Keratinocyte (primary cell): ENCODE data around the gene PPP1CC. TPM values are rescaled to one million over a fixed set of nuclear protein-coding genes. Genes with fewer than 3 reads are reported as not detected.

Experiments used
- DNase-seq: peaks from one replicate; pipeline ENCODE4 v3.0.0-alpha.2; 2011; ENCODE audit warnings: low read depth, missing footprints, low spot score
- FAIRE-seq: peaks from 2 replicates; lab custom pipeline; 2011; peaks lifted over from hg19 to GRCh38; lab: Jason Lieb, UNC
- H2AFZ ChIP-seq: 2 replicates; pipeline ENCODE4 v1.6.0; 2012; ENCODE audit warnings: low read length, control low read depth, inconsistent platforms; ENCODE audit not compliant: control insufficient read depth
- H3K27ac ChIP-seq: 2 replicates; pipeline ENCODE4 v1.5.1; 2011; ENCODE audit warnings: low read length; ENCODE audit not compliant: control insufficient read depth, insufficient read depth
- H3K27me3 ChIP-seq: 3 replicates; pipeline ENCODE4 v1.6.0; 2011; ENCODE audit warnings: low read length; ENCODE audit not compliant: control insufficient read depth, insufficient read depth; ENCODE audit errors: extremely low read depth
- H3K36me3 ChIP-seq, 2 experiments: 2 replicates in 1 of 2; 3 replicates in 1 of 2; pipeline ENCODE4 v1.5.1; 2011; ENCODE audit warnings: low read length in 2 of 2, mild to moderate bottlenecking in 1 of 2; ENCODE audit not compliant: control insufficient read depth in 2 of 2, insufficient read depth in 2 of 2; ENCODE audit errors: extremely low read depth in 1 of 2
- H3K4me1 ChIP-seq: 3 replicates; pipeline ENCODE4 v1.5.1; 2011; ENCODE audit warnings: low read length; ENCODE audit not compliant: control insufficient read depth, insufficient read depth; ENCODE audit errors: extremely low read depth
- H3K4me2 ChIP-seq: 3 replicates; pipeline ENCODE4 v1.6.0; 2011; ENCODE audit warnings: low read depth, low read length; ENCODE audit not compliant: control insufficient read depth, insufficient read depth; ENCODE audit errors: extremely low read depth
- H3K4me3 ChIP-seq, 3 experiments: fragments of 200-600 bp in 1 of 3; sonication (generic) in 1 of 3; 2 replicates in 2 of 3; 3 replicates in 1 of 3; pipeline ENCODE4 v1.5.1; 2011 to 2016; ENCODE audit warnings: low read length in 3 of 3, mild to moderate bottlenecking in 3 of 3, control low read depth in 2 of 3, inconsistent platforms in 1 of 3, low read depth in 1 of 3, mixed read lengths in 1 of 3, mixed run types in 1 of 3, moderate library complexity in 1 of 3; ENCODE audit not compliant: control insufficient read depth in 2 of 3, insufficient read depth in 2 of 3; ENCODE audit errors: extremely low read depth in 1 of 3
- H3K79me2 ChIP-seq: 2 replicates; pipeline ENCODE4 v1.6.0; 2012; ENCODE audit warnings: low read length; ENCODE audit not compliant: control insufficient read depth, insufficient read depth
- H3K9ac ChIP-seq: 3 replicates; pipeline ENCODE4 v1.6.0; 2011; ENCODE audit warnings: low read length; ENCODE audit not compliant: control insufficient read depth, insufficient read depth; ENCODE audit errors: extremely low read depth
- H3K9me1 ChIP-seq: 3 replicates; pipeline ENCODE4 v1.6.0; 2011; ENCODE audit warnings: low read length; ENCODE audit not compliant: control insufficient read depth, insufficient read depth; ENCODE audit errors: extremely low read depth
- H3K9me3 ChIP-seq: 2 replicates; pipeline ENCODE4 v1.5.1; 2012; ENCODE audit warnings: low read depth, low read length; ENCODE audit not compliant: control insufficient read depth
- H4K20me1 ChIP-seq: 3 replicates; pipeline ENCODE4 v1.6.0; 2011; ENCODE audit warnings: low read length; ENCODE audit not compliant: control insufficient read depth, insufficient read depth; ENCODE audit errors: extremely low read depth
- EZH2 ChIP-seq: IDR thresholded peaks from one replicate; pipeline ENCODE4 v1.6.1; 2012; ENCODE audit warnings: inconsistent platforms, mild to moderate bottlenecking, low read length, moderate library complexity
- dilution Hi-C: fragments of 300-500 bp; cut with MboI; formaldehyde crosslinking; loops from one replicate; pipeline ENCODE4 v1.7.0; 2020; ENCODE audit warnings: low sequenced_read_pairs; ENCODE audit not compliant: extremely low pct_ligation_motif_present
- polyA plus RNA-seq, 5 experiments: library from polyadenylated mRNA; depleted of rRNA in 3 of 5; stranded (reverse) in 3 of 5; stranded (forward) in 1 of 5; unstranded in 1 of 5; fragments of >200 nt; gene quantifications; 1 replicate in 1 of 5; 2 replicates in 3 of 5; 3 replicates in 1 of 5; pipeline versions ENCODE4 v1.2.1 to v1.2.3, GENCODE V29; 2011 to 2012; ENCODE audit warnings: missing spikeins in 2 of 5, low read depth in 1 of 5, low replicate concordance in 1 of 5
- TF ChIP-seq, protein P1 (sequence below), 3 experiments: IDR thresholded peaks in 1 of 3; conservative IDR thresholded peaks in 1 of 3; optimal IDR thresholded peaks in 1 of 3; 2 replicates in 2 of 3; 3 replicates in 1 of 3; pipeline versions ENCODE3 to v1.5.1; 2011; ENCODE audit warnings: low read length in 3 of 3, mild to moderate bottlenecking in 3 of 3, moderate library complexity in 2 of 3, control low read depth in 1 of 3, inconsistent platforms in 1 of 3; ENCODE audit not compliant: insufficient read depth in 2 of 3; ENCODE audit errors: extremely low read depth in 1 of 3

Gene PPP1CC
- polyA plus RNA-seq, 1 donor (not counting 4 experiments of a cell fraction or from before 2014, with no cell fraction given) = 158 TPM

DNA sequence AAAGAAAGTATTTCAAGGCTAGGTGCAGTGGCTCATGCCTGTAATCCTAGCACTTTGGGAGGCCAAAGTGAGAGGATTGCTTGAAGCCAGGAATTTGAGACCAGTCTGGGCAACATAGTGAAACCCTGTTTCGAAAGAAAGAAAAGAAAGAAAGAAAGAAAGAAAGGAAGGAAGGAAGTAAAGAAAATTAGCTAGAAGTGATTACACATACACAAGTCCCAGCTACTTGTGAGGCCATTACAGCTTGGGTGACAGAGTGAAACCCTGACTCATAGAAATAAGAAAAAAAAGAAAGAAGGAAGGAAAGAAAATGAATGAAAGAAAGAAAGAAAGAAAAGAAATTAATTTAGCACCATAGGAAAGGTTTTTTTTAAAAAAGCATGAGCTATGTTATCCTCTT lies 33.3 kb upstream of the PPP1CC start:
- Histone ChIP-seq H3K27me3 (no peaks in the 10 kb centered on the region), H3K4me1 (no peaks in the 10 kb centered on the region), H3K79me2 (no peaks in the 10 kb centered on the region), H3K27ac (no peak overlapping the region), H3K9ac (no peak overlapping the region), H3K4me3 (no peak overlapping the region), H3K9me3 (no peaks in the 10 kb centered on the region), H3K9me1 (no peaks in the 10 kb centered on the region), H4K20me1 (no peaks in the 10 kb centered on the region), H2AFZ (no peak overlapping the region), H3K36me3 (no peaks in the 10 kb centered on the region), H3K4me2 (no peak overlapping the region)
- FAIRE-seq = no peak
- no peak for DNase-seq
- no peak for TF ChIP-seq EZH2
- TF ChIP-seq, protein P1, sequence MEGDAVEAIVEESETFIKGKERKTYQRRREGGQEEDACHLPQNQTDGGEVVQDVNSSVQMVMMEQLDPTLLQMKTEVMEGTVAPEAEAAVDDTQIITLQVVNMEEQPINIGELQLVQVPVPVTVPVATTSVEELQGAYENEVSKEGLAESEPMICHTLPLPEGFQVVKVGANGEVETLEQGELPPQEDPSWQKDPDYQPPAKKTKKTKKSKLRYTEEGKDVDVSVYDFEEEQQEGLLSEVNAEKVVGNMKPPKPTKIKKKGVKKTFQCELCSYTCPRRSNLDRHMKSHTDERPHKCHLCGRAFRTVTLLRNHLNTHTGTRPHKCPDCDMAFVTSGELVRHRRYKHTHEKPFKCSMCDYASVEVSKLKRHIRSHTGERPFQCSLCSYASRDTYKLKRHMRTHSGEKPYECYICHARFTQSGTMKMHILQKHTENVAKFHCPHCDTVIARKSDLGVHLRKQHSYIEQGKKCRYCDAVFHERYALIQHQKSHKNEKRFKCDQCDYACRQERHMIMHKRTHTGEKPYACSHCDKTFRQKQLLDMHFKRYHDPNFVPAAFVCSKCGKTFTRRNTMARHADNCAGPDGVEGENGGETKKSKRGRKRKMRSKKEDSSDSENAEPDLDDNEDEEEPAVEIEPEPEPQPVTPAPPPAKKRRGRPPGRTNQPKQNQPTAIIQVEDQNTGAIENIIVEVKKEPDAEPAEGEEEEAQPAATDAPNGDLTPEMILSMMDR (optimal IDR thresholded peaks at IDR 0.05 in 1 of 3, IDR thresholded peaks at IDR 0.05 in 1 of 3, conservative IDR thresholded peaks at IDR 0.05 in 1 of 3; ENCODE audit: extremely low read depth in 1 of 3, insufficient read depth in 2 of 3, low read length in 3 of 3) = no peak
- dilution Hi-C loops = no loop called here

DNA sequence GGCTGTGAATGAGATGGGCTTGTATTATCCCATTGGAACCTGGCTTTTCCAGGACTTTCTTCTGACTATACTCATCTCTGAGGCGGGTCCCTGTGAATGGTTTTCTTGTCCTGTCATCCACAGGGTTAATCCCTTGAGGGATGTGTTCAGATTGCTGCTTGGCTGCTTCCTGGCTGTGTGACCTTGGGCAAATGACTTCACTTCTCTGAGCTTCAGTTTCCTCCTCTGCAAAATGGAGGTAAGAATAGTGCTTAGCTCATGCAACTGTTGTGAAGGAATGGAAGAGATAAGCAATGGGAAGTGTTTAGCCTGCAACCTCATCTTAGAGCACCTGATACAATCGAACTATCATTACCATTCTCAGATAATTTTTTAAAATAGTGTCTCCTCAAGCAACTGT lies 32.1 kb upstream of the PPP1CC start:
- no peaks in the 10 kb centered on the region for H3K27me3 ChIP-seq
- H3K79me2 ChIP-seq = no peaks in the 10 kb centered on the region
- no peak overlapping the region for H2AFZ ChIP-seq
- FAIRE-seq (no peak), DNase-seq (no peak)
- H3K9me3 ChIP-seq = no peaks in the 10 kb centered on the region
- no peaks in the 10 kb centered on the region for H3K36me3 ChIP-seq
- H3K4me2 ChIP-seq = no peak overlapping the region
- dilution Hi-C loops = no loop called here
- H3K4me1 ChIP-seq = no peaks in the 10 kb centered on the region
- H3K4me3 ChIP-seq = no peak overlapping the region
- H3K27ac ChIP-seq = no peak overlapping the region
- no peak overlapping the region for H3K9ac ChIP-seq
- no peaks in the 10 kb centered on the region for H4K20me1 ChIP-seq
- no peak for TF ChIP-seq EZH2
- TF ChIP-seq, protein P1 (optimal IDR thresholded peaks at IDR 0.05 in 1 of 3, IDR thresholded peaks at IDR 0.05 in 1 of 3, conservative IDR thresholded peaks at IDR 0.05 in 1 of 3; ENCODE audit: extremely low read depth in 1 of 3, insufficient read depth in 2 of 3, low read length in 3 of 3) = no peak
- no peaks in the 10 kb centered on the region for H3K9me1 ChIP-seq
